IMR-90 (cell line): ENCODE results near the gene DPP10. TPM values are rescaled to one million over a fixed set of nuclear protein-coding genes. Genes with fewer than 3 reads are reported as not detected.

Experiments
- ATAC-seq: fragments of 200-7000 bp; cut with Tn5 transposase; 2 replicates; pipeline ENCODE4 v1.9.1; 2020; ENCODE audit warnings: low read depth, mild to moderate bottlenecking, moderate library complexity
- BruUV-seq: library from RNA; stranded (reverse); fragments of 400-500 nt; replicated peaks from 2 replicates; lab custom pipeline; 2021; lab: Mats Ljungman, UMichigan
- CTCF ChIA-PET: fragments of 300-600 bp; formaldehyde crosslinking; extraction: SDS; loops from one replicate; lab custom pipeline; 2021; ENCODE audit warnings: antibody characterized with exemption; lab: Yijun Ruan, JAX
- POLR2A ChIA-PET: fragments of 300-600 bp; sonication (Branson Sonifier 250); formaldehyde crosslinking; loops from one replicate; lab custom pipeline; 2022; ENCODE audit warnings: antibody characterized with exemption; ENCODE audit not compliant: unreplicated experiment; lab: Charles Lee
- DNase-seq: peaks from one replicate; pipeline ENCODE4 v3.0.0; 2013
- H2AFZ ChIP-seq: replicated peaks from 2 replicates; pipeline ENCODE3; 2013; ENCODE audit warnings: low read length, mild to moderate bottlenecking; ENCODE audit not compliant: poor library complexity
- H2AK5ac ChIP-seq: 2 replicates; pipeline ENCODE4 v1.6.1; 2013; ENCODE audit warnings: low read depth, low read length, inconsistent platforms
- H2AK9ac ChIP-seq: replicated peaks from 2 replicates; pipeline ENCODE3; 2013; ENCODE audit warnings: mild to moderate bottlenecking, low read depth, low read length, moderate library complexity; ENCODE audit not compliant: poor library complexity
- H2BK120ac ChIP-seq: 2 replicates; pipeline ENCODE4 v1.6.1; 2013; ENCODE audit warnings: low read depth, low read length, inconsistent platforms
- H2BK15ac ChIP-seq: 3 replicates; pipeline ENCODE4 v1.6.1; 2013; ENCODE audit warnings: low read depth, low read length, inconsistent platforms
- H2BK20ac ChIP-seq: 2 replicates; pipeline ENCODE4 v1.6.1; 2013; ENCODE audit warnings: low read depth, mild to moderate bottlenecking, inconsistent platforms, low read length, moderate library complexity
- H2BK5ac ChIP-seq: 2 replicates; pipeline ENCODE4 v1.6.1; 2013; ENCODE audit warnings: mild to moderate bottlenecking, low read depth, low read length, inconsistent platforms; ENCODE audit not compliant: poor library complexity, severe bottlenecking
- H3K14ac ChIP-seq: replicated peaks from 2 replicates; pipeline ENCODE4 v1.6.1; 2013; ENCODE audit warnings: low read depth, low read length, inconsistent platforms
- H3K18ac ChIP-seq: 2 replicates; pipeline ENCODE4 v1.6.1; 2013; ENCODE audit warnings: low read depth, low read length, control low read depth
- H3K23ac ChIP-seq: 2 replicates; pipeline ENCODE4 v1.6.1; 2013; ENCODE audit warnings: low read depth, low read length, inconsistent platforms
- H3K27ac ChIP-seq: 2 replicates; pipeline ENCODE4 v1.5.1; 2013; ENCODE audit warnings: mild to moderate bottlenecking, control low read depth, low read length; ENCODE audit not compliant: insufficient read depth
- H3K27me3 ChIP-seq: 2 replicates; pipeline ENCODE4 v1.6.1; 2013; ENCODE audit warnings: low read length; ENCODE audit not compliant: control insufficient read depth, insufficient read depth
- H3K36me3 ChIP-seq: 2 replicates; pipeline ENCODE4 v1.6.1; 2013; ENCODE audit warnings: low read length, mixed read lengths; ENCODE audit not compliant: control insufficient read depth, insufficient read depth
- H3K4ac ChIP-seq: 2 replicates; pipeline ENCODE4 v1.6.1; 2013; ENCODE audit warnings: low read depth, low read length, inconsistent platforms
- H3K4me1 ChIP-seq: 2 replicates; pipeline ENCODE4 v1.6.1; 2013; ENCODE audit warnings: low read length, mixed read lengths; ENCODE audit not compliant: control insufficient read depth, insufficient read depth
- H3K4me2 ChIP-seq: 2 replicates; pipeline ENCODE4 v1.6.1; 2013; ENCODE audit warnings: low read depth, mild to moderate bottlenecking, control low read depth, low read length, moderate library complexity
- H3K4me3 ChIP-seq: 2 replicates; pipeline ENCODE4 v1.5.1; 2013; ENCODE audit warnings: low read depth, mild to moderate bottlenecking, control low read depth, low read length, moderate library complexity; ENCODE audit not compliant: insufficient read depth
- H3K56ac ChIP-seq: 2 replicates; pipeline ENCODE4 v1.6.1; 2013; ENCODE audit warnings: low read length, inconsistent platforms; ENCODE audit not compliant: insufficient read depth; ENCODE audit errors: extremely low read depth
- H3K79me1 ChIP-seq, 2 experiments: 2 replicates each; pipeline ENCODE4 v1.6.1; 2013; ENCODE audit warnings: low read length in 2 of 2, inconsistent platforms in 1 of 2, low read depth in 1 of 2
- H3K9ac ChIP-seq: 2 replicates; pipeline ENCODE4 v1.6.1; 2013; ENCODE audit warnings: low read depth, low read length, control low read depth
- H3K9me1 ChIP-seq: 2 replicates; pipeline ENCODE4 v1.6.1; 2013; ENCODE audit warnings: low read length, inconsistent platforms; ENCODE audit not compliant: insufficient read depth
- H3K9me3 ChIP-seq: 2 replicates; pipeline ENCODE4 v1.6.1; 2013; ENCODE audit warnings: low read length; ENCODE audit not compliant: control insufficient read depth, insufficient read depth
- H4K20me1 ChIP-seq: 2 replicates; pipeline ENCODE4 v1.6.1; 2013; ENCODE audit warnings: low read length, inconsistent platforms; ENCODE audit not compliant: insufficient read depth
- H4K5ac ChIP-seq: 2 replicates; pipeline ENCODE4 v1.6.1; 2013; ENCODE audit warnings: mild to moderate bottlenecking, low read depth, low read length, control low read depth
- H4K8ac ChIP-seq, 2 experiments: 2 replicates each; pipeline ENCODE4 v1.6.1; 2013; ENCODE audit warnings: low read depth in 2 of 2, low read length in 2 of 2, control low read depth in 1 of 2, inconsistent platforms in 1 of 2
- H4K91ac ChIP-seq: 2 replicates; pipeline ENCODE4 v1.6.1; 2013; ENCODE audit warnings: low read depth, low read length, inconsistent platforms; ENCODE audit not compliant: insufficient read depth
- BHLHE40 ChIP-seq: fragments of 150-350 bp; IDR thresholded peaks from 2 replicates; pipeline ENCODE4 v1.6.1; 2016; ENCODE audit warnings: mild to moderate bottlenecking, low read depth, low read length
- CEBPB ChIP-seq: IDR thresholded peaks from 2 replicates; pipeline ENCODE4 v1.6.1; 2012; ENCODE audit warnings: low read depth, low read length, improper control_type of control experiment
- CHD1 ChIP-seq: IDR thresholded peaks from 2 replicates; pipeline ENCODE4 v1.6.1; 2012; ENCODE audit warnings: low read depth, low read length, improper control_type of control experiment
- FOS ChIP-seq: fragments of 150-350 bp; IDR thresholded peaks from 2 replicates; pipeline ENCODE4 v1.6.1; 2016; ENCODE audit warnings: low read depth, low read length
- MAFK ChIP-seq: IDR thresholded peaks from 2 replicates; pipeline ENCODE4 v1.6.1; 2012; ENCODE audit warnings: low read depth, low read length, improper control_type of control experiment
- MAZ ChIP-seq: IDR thresholded peaks from 2 replicates; pipeline ENCODE4 v1.6.1; 2012; ENCODE audit warnings: low read depth, mild to moderate bottlenecking, low read length, improper control_type of control experiment, moderate library complexity, borderline replicate concordance
- MXI1 ChIP-seq: IDR thresholded peaks from 2 replicates; pipeline ENCODE4 v1.6.1; 2012; ENCODE audit warnings: low read depth, mild to moderate bottlenecking, low read length, moderate library complexity, borderline replicate concordance
- NFE2L2 ChIP-seq: fragments of 150-350 bp; IDR thresholded peaks from 2 replicates; pipeline ENCODE4 v1.6.1; 2016; ENCODE audit warnings: low read depth, mild to moderate bottlenecking, low read length
- POLR2A ChIP-seq: IDR thresholded peaks from 2 replicates; pipeline ENCODE4 v1.6.1; 2012; ENCODE audit warnings: mild to moderate bottlenecking, low read depth, low read length
- RAD21 ChIP-seq: IDR thresholded peaks from 2 replicates; pipeline ENCODE4 v1.6.1; 2012; ENCODE audit warnings: low read length, improper control_type of control experiment
- RCOR1 ChIP-seq: IDR thresholded peaks from 2 replicates; pipeline ENCODE4 v1.6.1; 2012; ENCODE audit warnings: mild to moderate bottlenecking, low read length, improper control_type of control experiment; ENCODE audit not compliant: insufficient replicate concordance
- RFX5 ChIP-seq: IDR thresholded peaks from 2 replicates; pipeline ENCODE4 v1.8.0; 2012; ENCODE audit warnings: low read depth, mild to moderate bottlenecking, low read length, moderate library complexity
- SMC3 ChIP-seq: fragments of 150-350 bp; IDR thresholded peaks from 2 replicates; pipeline ENCODE4 v1.6.1; 2016; ENCODE audit warnings: low read depth, mild to moderate bottlenecking, antibody characterized with exemption, low read length, moderate library complexity
- WGBS, 2 experiments: methylation state at CpG; one replicate each; pipeline versions ENCODE4 v1.1.5 to v1.1.7; 2013; ENCODE audit warnings: missing lambda C conversion rate in 2 of 2; ENCODE audit not compliant: insufficient read length in 1 of 2; ENCODE audit errors: extremely low coverage in 2 of 2; 5-methylcytosine and 5-hydroxymethylcytosine counted together
- dilution Hi-C: fragments of 300-500 bp; cut with HindIII; formaldehyde crosslinking; loops from one replicate; pipeline ENCODE4 v1.14.3; 2018; ENCODE audit warnings: low sequenced_read_pairs; ENCODE audit not compliant: unreplicated experiment
- in situ Hi-C: fragments of 300-500 bp; cut with MboI; formaldehyde crosslinking; loops from 3 replicates; pipeline ENCODE4 v1.14.3; 2019; ENCODE audit warnings: low sequenced_read_pairs, inconsistent platforms, mixed read lengths
- intact Hi-C: fragments of 100-400 bp; cut with micrococcal nuclease; formaldehyde crosslinking; loops from 2 replicates; pipeline ENCODE4 v1.10.0; 2022
- polyA plus RNA-seq, 3 experiments: library from polyadenylated mRNA; depleted of rRNA; stranded (reverse); fragments of >200 nt; gene quantifications; 2 replicates each; pipeline ENCODE4 v1.2.3, GENCODE V29; 2012; ENCODE audit warnings: low replicate concordance in 1 of 3
- total RNA-seq: library from RNA; depleted of rRNA; stranded (reverse); fragments of >200 nt; gene quantifications from 2 replicates; pipeline ENCODE4 v1.2.3, GENCODE V29; 2012
- TF ChIP-seq, protein P1 (sequence below): conservative IDR thresholded peaks from 2 replicates; pipeline ENCODE4 v1.5.1; 2012; ENCODE audit warnings: mild to moderate bottlenecking, low read depth, low read length, improper control_type of control experiment
- TF ChIP-seq, protein P2 (sequence below): fragments of 150-350 bp; IDR thresholded peaks from 2 replicates; pipeline ENCODE4 v1.6.1; 2016; ENCODE audit warnings: low read depth, mild to moderate bottlenecking, low read length, moderate library complexity, borderline replicate concordance
- TF ChIP-seq, protein P3 (sequence below): fragments of 150-350 bp; IDR thresholded peaks from 2 replicates; pipeline ENCODE4 v1.6.1; 2017; ENCODE audit warnings: mild to moderate bottlenecking, antibody characterized with exemption, low read length, low read depth

DPP10 gene
- total and polyA plus RNA-seq, 2 of the 4 experiments (the other 2 are of a cell fraction) = not detected

DNA sequence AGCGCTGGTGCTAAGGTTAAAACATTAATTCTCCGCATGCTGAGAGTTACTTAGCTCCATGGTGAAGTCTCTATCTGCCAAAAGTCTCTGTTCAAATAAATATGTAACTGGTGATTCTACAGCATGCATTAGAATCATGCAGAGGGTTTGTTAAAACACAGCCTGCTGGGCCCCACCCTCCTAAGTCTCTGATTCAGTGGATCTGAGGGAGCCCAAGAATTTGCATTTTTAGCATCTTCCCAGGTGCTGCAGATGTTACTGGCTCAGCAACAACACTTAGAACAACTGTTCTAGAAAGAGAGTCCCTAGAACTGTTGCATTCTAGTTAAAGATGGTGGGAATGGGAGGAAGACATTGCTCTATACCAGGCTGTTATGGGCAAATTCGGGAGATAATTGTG is 73.4 kb downstream of the DPP10 start:
- Histone ChIP-seq H3K4me3 (no peak overlapping the region), H3K18ac (no peak overlapping the region), H3K4me1 (no peaks in the 10 kb centered on the region), H3K4me2 (no peak overlapping the region), H2AFZ (no peak overlapping the region), H3K56ac (no peak overlapping the region), H3K27ac (no peak overlapping the region), H3K27me3 (no peaks in the 10 kb centered on the region), H2BK120ac (no peak overlapping the region), H3K9me1 (no peaks in the 10 kb centered on the region), H2AK9ac (no peak overlapping the region), H4K5ac (no peak overlapping the region), H2BK15ac (no peak overlapping the region), H3K14ac (no peak overlapping the region), H3K23ac (no peak overlapping the region), H3K9ac (no peak overlapping the region), H3K9me3 (no peaks in the 10 kb centered on the region; the same call in 1 of the 2 replicates), H3K79me1 (no peaks in the 10 kb centered on the region), H2BK20ac (no peak overlapping the region), H4K91ac (no peak overlapping the region), H3K4ac (no peak overlapping the region), H2BK5ac (no peak overlapping the region), H4K8ac (no peak overlapping the region), H2AK5ac (no peak overlapping the region), H4K20me1 (no peaks in the 10 kb centered on the region), H3K36me3 (no peaks in the 10 kb centered on the region)
- dilution Hi-C loops (no loop called here), intact Hi-C loops (no loop called here), in situ Hi-C loops (no loop called here)
- ATAC-seq = no peak
- no peak for DNase-seq
- POLR2A ChIA-PET = no interaction called here
- BruUV-seq = no TSS peak
- WGBS, 2 experiments = no CpG with 5 or more reads among the region's 3 CpGs
- TF ChIP-seq, protein P1, sequence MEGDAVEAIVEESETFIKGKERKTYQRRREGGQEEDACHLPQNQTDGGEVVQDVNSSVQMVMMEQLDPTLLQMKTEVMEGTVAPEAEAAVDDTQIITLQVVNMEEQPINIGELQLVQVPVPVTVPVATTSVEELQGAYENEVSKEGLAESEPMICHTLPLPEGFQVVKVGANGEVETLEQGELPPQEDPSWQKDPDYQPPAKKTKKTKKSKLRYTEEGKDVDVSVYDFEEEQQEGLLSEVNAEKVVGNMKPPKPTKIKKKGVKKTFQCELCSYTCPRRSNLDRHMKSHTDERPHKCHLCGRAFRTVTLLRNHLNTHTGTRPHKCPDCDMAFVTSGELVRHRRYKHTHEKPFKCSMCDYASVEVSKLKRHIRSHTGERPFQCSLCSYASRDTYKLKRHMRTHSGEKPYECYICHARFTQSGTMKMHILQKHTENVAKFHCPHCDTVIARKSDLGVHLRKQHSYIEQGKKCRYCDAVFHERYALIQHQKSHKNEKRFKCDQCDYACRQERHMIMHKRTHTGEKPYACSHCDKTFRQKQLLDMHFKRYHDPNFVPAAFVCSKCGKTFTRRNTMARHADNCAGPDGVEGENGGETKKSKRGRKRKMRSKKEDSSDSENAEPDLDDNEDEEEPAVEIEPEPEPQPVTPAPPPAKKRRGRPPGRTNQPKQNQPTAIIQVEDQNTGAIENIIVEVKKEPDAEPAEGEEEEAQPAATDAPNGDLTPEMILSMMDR = no peak
- TF ChIP-seq MAFK (no peak), RAD21 (no peak), RCOR1 (no peak), MXI1 (no peak), FOS (no peak), MAZ (no peak), CHD1 (no peak), CEBPB (no peak), SMC3 (no peak), POLR2A (no peak), NFE2L2 (no peak), RFX5 (no peak), BHLHE40 (no peak)
- TF ChIP-seq, protein P2, sequence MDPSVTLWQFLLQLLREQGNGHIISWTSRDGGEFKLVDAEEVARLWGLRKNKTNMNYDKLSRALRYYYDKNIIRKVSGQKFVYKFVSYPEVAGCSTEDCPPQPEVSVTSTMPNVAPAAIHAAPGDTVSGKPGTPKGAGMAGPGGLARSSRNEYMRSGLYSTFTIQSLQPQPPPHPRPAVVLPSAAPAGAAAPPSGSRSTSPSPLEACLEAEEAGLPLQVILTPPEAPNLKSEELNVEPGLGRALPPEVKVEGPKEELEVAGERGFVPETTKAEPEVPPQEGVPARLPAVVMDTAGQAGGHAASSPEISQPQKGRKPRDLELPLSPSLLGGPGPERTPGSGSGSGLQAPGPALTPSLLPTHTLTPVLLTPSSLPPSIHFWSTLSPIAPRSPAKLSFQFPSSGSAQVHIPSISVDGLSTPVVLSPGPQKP = no peak
- TF ChIP-seq, protein P3, sequence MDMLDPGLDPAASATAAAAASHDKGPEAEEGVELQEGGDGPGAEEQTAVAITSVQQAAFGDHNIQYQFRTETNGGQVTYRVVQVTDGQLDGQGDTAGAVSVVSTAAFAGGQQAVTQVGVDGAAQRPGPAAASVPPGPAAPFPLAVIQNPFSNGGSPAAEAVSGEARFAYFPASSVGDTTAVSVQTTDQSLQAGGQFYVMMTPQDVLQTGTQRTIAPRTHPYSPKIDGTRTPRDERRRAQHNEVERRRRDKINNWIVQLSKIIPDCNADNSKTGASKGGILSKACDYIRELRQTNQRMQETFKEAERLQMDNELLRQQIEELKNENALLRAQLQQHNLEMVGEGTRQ = no peak
- CTCF ChIA-PET = interaction anchor here (0.6 kb wide), 1 partner anchor 158 kb away, joined by 3 read pairs; no protein-coding TSS in a partner anchor
